RWPE1 (cell line): ENCODE measurements around the gene STK40.
A peak's percentile ranks its signal among the peaks of the same experiment; 100 is the strongest.

Experiments used
- CTCF ChIA-PET: fragments of 350-600 bp; sonication (Branson Sonifier 250); formaldehyde crosslinking; extraction: SDS; loops from one replicate; lab custom pipeline; 2021; lab: Yijun Ruan, JAX
- POLR2A ChIA-PET: fragments of 400-600 bp; formaldehyde crosslinking; extraction: SDS; loops from one replicate; lab custom pipeline; 2020; ENCODE audit warnings: antibody characterized with exemption; ENCODE audit not compliant: low non-redundant PET; lab: Yijun Ruan, JAX
- DNase-seq: peaks from one replicate; pipeline ENCODE4 v3.0.0; 2012; ENCODE audit warnings: low spot score
- H3K27ac ChIP-seq: fragments of 450-650 bp; 2 replicates; pipeline ENCODE4 v1.5.1; 2017
- TF ChIP-seq, protein P1 (sequence below): fragments of 450-650 bp; conservative IDR thresholded peaks from 2 replicates; pipeline ENCODE4 v1.5.1; 2017; ENCODE audit warnings: low read depth, mild to moderate bottlenecking

Gene STK40

DNA sequence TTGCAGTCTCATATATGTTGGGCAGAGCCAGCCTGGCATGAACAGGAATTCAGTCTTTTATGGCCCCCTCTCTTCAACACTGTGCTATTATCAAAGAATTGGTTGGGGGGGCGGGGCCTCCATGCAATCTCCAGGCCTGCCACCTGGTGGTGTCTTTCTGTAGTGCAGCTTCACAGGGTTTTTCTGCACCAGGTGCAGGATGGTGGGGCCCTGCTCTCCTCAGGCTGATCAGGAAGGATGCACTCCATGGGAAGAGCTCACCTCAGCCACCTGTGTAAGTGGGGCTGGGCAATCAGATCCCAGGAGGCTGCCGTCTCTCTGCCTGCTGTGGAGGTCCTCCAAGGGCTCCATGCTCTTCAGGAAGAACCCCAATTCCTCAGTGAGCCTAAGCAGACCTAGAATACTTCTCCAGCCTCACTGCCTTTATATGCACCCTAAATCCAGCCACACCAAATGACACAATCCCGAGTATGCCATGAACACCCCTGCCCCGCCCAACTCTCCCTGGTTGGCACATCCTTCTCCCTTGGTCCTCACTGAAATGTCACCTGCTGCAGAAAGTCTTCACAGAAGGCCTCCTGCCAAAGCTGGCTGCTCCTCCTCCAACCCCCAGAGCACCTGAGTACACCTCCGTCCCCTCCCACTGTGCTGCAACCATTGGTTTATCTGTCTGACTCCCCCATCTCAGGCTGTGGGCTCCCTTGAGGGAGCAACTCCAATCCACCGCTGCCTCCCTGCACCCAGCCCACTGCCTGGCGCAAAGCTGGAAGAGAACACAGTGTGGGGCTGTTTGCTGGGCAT is 16.5 kb downstream of the STK40 start:
- DNase-seq: peak; percentile 90
- H3K27ac ChIP-seq: peak overlapping the region; percentile 51
- TF ChIP-seq, protein P1, sequence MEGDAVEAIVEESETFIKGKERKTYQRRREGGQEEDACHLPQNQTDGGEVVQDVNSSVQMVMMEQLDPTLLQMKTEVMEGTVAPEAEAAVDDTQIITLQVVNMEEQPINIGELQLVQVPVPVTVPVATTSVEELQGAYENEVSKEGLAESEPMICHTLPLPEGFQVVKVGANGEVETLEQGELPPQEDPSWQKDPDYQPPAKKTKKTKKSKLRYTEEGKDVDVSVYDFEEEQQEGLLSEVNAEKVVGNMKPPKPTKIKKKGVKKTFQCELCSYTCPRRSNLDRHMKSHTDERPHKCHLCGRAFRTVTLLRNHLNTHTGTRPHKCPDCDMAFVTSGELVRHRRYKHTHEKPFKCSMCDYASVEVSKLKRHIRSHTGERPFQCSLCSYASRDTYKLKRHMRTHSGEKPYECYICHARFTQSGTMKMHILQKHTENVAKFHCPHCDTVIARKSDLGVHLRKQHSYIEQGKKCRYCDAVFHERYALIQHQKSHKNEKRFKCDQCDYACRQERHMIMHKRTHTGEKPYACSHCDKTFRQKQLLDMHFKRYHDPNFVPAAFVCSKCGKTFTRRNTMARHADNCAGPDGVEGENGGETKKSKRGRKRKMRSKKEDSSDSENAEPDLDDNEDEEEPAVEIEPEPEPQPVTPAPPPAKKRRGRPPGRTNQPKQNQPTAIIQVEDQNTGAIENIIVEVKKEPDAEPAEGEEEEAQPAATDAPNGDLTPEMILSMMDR: peak; percentile 91
- ChIA-PET POLR2A (no interaction called here), CTCF (interaction anchor here (0.5 to 1.5 kb wide), 15 partner anchors 12 to 391 kb away, joined by 3 to 17 read pairs (median 4); partner anchors contain the start of gene LSM10)

DNA sequence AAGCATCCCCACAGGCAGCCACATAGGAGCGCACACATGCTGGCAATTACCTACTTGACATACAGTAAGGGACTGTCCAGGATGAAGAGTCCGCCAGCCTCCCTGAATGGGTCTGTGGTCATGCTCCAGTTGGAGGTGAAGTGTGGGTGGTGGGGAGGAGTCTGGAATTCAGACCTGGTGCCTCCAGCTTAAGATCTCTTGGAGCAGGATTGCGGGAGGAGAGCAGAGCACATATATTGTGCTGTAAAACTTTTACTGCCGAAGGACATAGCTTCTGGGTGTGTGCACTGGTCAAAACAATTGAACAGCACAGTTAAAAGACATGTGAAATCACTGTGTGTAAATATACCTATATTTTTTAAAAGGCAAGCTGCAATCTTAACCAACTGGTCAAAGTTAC is 17.9 kb downstream of the STK40 start:
- peak overlapping the region; percentile 13; the same call in 1 of the 2 replicates for H3K27ac ChIP-seq
- ChIA-PET CTCF (interaction anchor here (0.6 to 1.4 kb wide), 4 partner anchors 25 to 269 kb away, joined by 3 to 7 read pairs (median 4); partner anchors contain the start of gene LSM10), POLR2A (no interaction called here)
- TF ChIP-seq, protein P1: no peak
- no peak for DNase-seq

DNA sequence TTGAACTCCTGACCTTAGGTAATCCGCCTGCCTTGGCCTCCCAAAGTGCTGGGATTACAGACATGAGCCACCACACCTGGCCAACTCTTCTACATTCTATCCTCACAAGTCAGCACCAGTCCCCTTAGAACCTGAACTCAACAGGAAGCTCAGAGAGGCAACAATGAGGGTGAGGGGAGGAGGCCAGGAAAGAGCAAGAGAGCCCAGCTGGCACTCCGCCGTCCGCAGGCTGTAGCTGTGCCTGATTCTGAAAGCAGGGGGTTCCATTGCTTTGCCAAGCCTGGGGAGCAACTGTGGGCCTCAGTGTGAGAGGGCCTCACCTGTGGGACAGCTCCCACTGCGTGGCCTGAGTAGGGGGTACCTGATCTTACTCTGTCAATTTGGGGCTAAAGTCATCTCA is 18.7 kb downstream of the STK40 start:
- POLR2A ChIA-PET: no interaction called here
- peak overlapping the region; percentile 13; the same call in 1 of the 2 replicates for H3K27ac ChIP-seq
- TF ChIP-seq, protein P1: no peak
- DNase-seq: no peak
- CTCF ChIA-PET: interaction anchor here (1.2 kb wide), 1 partner anchor 24 kb away, joined by 7 read pairs; no protein-coding TSS in a partner anchor

DNA sequence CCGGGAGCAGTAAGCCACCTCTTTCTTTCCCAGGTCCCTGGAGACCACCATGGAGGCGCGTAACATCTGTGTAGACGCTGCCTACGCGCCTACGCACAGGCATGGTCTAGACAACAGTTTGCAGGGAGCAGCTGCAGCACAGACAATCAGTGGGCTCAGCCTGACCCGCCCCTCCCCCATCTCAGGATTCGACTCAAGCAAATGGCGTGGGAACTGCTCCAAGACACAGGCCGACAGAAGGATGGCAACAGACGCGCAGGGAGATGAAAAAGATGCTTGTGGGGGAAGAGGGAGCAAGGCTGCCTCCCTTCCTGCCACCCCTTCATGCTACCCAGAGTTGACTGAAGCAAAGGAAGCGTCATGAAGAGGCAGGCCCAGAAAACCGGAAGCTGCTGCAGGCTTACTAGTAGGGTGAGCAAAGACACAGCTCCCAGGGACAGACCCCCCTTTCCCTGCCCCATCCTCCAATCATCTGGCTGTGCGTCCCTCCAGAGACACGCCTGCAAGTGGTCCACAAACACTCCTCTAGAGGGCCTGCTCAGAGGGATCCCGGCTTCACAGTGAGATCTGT is 19.5 kb downstream of the STK40 start:
- TF ChIP-seq, protein P1: no peak
- DNase-seq: no peak

DNA sequence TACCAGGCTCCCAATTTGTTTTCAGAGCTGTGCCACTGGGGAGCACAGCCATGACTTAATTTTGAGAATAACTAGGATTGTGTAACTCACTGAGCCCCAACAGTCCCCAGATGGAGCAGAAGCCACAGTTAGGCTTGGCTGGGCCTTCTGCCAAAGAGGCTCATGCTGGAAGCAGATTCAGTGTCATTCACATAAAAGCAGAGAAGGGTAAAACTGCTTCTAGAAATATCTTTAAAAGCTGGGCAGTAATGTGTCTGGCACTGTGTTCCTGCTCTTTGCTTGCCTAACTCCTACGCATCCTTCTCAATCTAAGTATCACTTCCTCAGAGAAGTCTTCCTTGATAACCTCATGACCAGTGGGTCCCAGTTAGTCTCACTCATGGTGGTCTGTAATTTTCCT is 20.3 kb downstream of the STK40 start:
- POLR2A ChIA-PET: no interaction called here
- DNase-seq: no peak
- TF ChIP-seq, protein P1: no peak
- CTCF ChIA-PET: no interaction called here
- peak overlapping the region; percentile 28 for H3K27ac ChIP-seq

More for the DNA sequence above, 19.5 kb downstream of the STK40 start:
- ChIA-PET POLR2A (no interaction called here), CTCF (no interaction called here)
- peak overlapping the region; percentile 36 for H3K27ac ChIP-seq

DNA sequence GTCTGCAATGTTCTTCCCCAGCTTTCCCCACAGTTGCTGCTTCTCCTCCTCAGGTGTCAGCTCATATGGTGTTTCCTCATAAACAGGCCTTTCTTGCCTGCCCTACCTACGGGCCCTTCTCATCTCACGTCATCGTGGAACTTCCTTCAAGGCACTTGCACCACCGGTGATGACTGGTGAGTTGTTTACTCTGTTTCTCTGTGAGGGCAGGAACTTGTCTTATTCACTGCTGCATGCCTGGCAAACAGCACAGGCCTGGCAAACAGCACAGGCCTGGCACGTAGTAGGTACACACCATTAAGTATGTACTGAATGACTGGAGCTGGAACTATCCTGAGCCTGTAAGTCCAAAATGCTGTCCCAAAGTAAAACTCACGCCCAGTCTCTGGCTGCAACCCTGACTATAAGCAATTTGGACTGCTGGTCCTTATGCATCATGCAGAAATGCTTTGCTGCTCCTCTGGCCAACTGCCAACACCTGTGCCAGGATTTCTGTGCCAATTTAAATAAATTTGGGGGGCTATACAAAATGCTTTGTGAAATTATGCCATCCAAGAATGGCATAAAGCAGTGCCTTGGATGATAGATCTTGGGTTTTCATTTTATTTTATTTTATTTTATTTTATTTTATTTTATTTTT is 25.7 kb downstream of the STK40 start:
- DNase-seq: no peak
- H3K27ac ChIP-seq: peak overlapping the region; percentile 27
- ChIA-PET CTCF (interaction anchor here (3.4 kb wide), 1 partner anchor 17 kb away, joined by 14 read pairs; no protein-coding TSS in a partner anchor), POLR2A (no interaction called here)
- TF ChIP-seq, protein P1: no peak
